K562 (cell line): ENCODE data around the gene TMEM192. TPM values are rescaled to one million over a fixed set of nuclear protein-coding genes. Genes with fewer than 3 reads are reported as not detected.

Experiments used
- ATAC-seq: fragments of 200-7000 bp; cut with Tn5 transposase; 3 replicates; pipeline ENCODE4 v1.9.1; 2020; ENCODE audit warnings: moderate library complexity
- BruUV-seq: library from RNA; stranded (reverse); fragments of 400-500 nt; replicated peaks from 2 replicates; lab custom pipeline; 2021; lab: Mats Ljungman, UMichigan
- CTCF ChIA-PET: fragments of 300-600 bp; formaldehyde crosslinking; extraction: SDS; loops from one replicate; lab custom pipeline; 2021; ENCODE audit warnings: low intra/inter-chr PET ratio; lab: Yijun Ruan, JAX
- POLR2A ChIA-PET: fragments of 300-600, 350-650 bp; sonication (Branson Sonifier 250); formaldehyde crosslinking; extraction: SDS; loops from one replicate; lab custom pipeline; 2021; ENCODE audit warnings: antibody characterized with exemption, inconsistent platforms; lab: Yijun Ruan, JAX
- DNase-seq, 4 experiments: peaks; one replicate each; pipeline versions ENCODE4 v3.0.0 to v3.0.0-alpha.2; 2011 to 2018; ENCODE audit warnings: low spot score in 3 of 4, mixed read lengths in 3 of 4; ENCODE audit errors: extremely low read depth in 1 of 4
- FAIRE-seq: peaks from 2 replicates; lab custom pipeline; 2011; peaks lifted over from hg19 to GRCh38; lab: Jason Lieb, UNC
- H2AFZ ChIP-seq: 2 replicates; pipeline ENCODE4 v1.6.0; 2011; ENCODE audit warnings: low read depth, low read length, control low read depth, inconsistent platforms
- H3K27ac ChIP-seq: fragments of 200-600 bp; 3 replicates; pipeline ENCODE4 v1.8.0; 2011; ENCODE audit warnings: low read depth, mild to moderate bottlenecking, control low read depth, inconsistent platforms, low read length, moderate library complexity, mixed read lengths; ENCODE audit errors: extremely low read depth
- H3K27me3 ChIP-seq, 2 experiments: fragments of 300-600 bp in 1 of 2; 2 replicates in 1 of 2; 3 replicates in 1 of 2; pipeline versions ENCODE4 v1.6.0 to v1.8.0; 2011; ENCODE audit warnings: inconsistent platforms in 2 of 2, low read length in 2 of 2, mild to moderate bottlenecking in 1 of 2, mixed read lengths in 1 of 2, moderate library complexity in 1 of 2; ENCODE audit not compliant: control insufficient read depth in 2 of 2, insufficient read depth in 2 of 2
- H3K36me3 ChIP-seq: fragments of 300-600 bp; 3 replicates; pipeline ENCODE4 v1.8.0; 2011; ENCODE audit warnings: mild to moderate bottlenecking, low read length, inconsistent platforms; ENCODE audit not compliant: control insufficient read depth, insufficient read depth
- H3K4me1 ChIP-seq, 2 experiments: fragments of 200-600 bp in 1 of 2; replicated peaks in 1 of 2; 2 replicates in 1 of 2; 3 replicates in 1 of 2; pipeline versions ENCODE4 v1.5.1 to v1.8.0; 2011; ENCODE audit warnings: inconsistent platforms in 2 of 2, low read length in 2 of 2, mild to moderate bottlenecking in 1 of 2, mixed read lengths in 1 of 2, moderate library complexity in 1 of 2; ENCODE audit not compliant: control insufficient read depth in 2 of 2, insufficient read depth in 2 of 2
- H3K4me2 ChIP-seq: 2 replicates; pipeline ENCODE4 v1.6.1; 2011; ENCODE audit warnings: low read length, control low read depth, inconsistent platforms, mixed read lengths; ENCODE audit not compliant: insufficient read depth
- H3K4me3 ChIP-seq: fragments of 200-600 bp; sonication (generic), shearing (Covaris generic); 2 replicates; pipeline ENCODE4 v1.5.1; 2016; ENCODE audit warnings: control low read depth, inconsistent platforms
- H3K79me2 ChIP-seq: fragments of 200-600 bp; 3 replicates; pipeline ENCODE4 v1.8.0; 2011; ENCODE audit warnings: low read length, inconsistent platforms; ENCODE audit not compliant: control insufficient read depth, insufficient read depth
- H3K9ac ChIP-seq, 2 experiments: 2 replicates each; pipeline versions ENCODE4 v1.6.0 to v1.6.1; 2011; ENCODE audit warnings: low read depth in 2 of 2, low read length in 2 of 2, control low read depth in 1 of 2, inconsistent platforms in 1 of 2, mild to moderate bottlenecking in 1 of 2, mixed read lengths in 1 of 2; ENCODE audit not compliant: insufficient read depth in 1 of 2
- H3K9me1 ChIP-seq: one replicate; pipeline ENCODE4 v1.6.0; 2011; ENCODE audit warnings: inconsistent platforms, mild to moderate bottlenecking, low read length, moderate library complexity; ENCODE audit not compliant: control insufficient read depth, insufficient read depth
- H3K9me3 ChIP-seq: replicated peaks from 2 replicates; pipeline ENCODE4 v1.5.1; 2011; ENCODE audit warnings: low read depth, low read length, inconsistent platforms; ENCODE audit not compliant: control insufficient read depth, insufficient read depth
- H4K20me1 ChIP-seq: replicated peaks from 2 replicates; pipeline ENCODE4 v1.6.1; 2011; ENCODE audit warnings: low read length, inconsistent platforms, mixed read lengths; ENCODE audit not compliant: control insufficient read depth, insufficient read depth
- CBX3 ChIP-seq, 2 experiments: IDR thresholded peaks; 1 replicate in 1 of 2; 2 replicates in 1 of 2; pipeline ENCODE4 v1.6.1; 2012; ENCODE audit warnings: inconsistent platforms in 2 of 2, low read length in 2 of 2, borderline replicate concordance in 1 of 2, control low read depth in 1 of 2
- CHD1 ChIP-seq: fragments of 200-600 bp; sonication (generic); IDR thresholded peaks from one replicate; pipeline ENCODE4 v1.6.1; 2012; ENCODE audit warnings: mild to moderate bottlenecking, moderate library complexity, low read length, inconsistent platforms
- CXXC5 ChIP-seq: fragments of 250-450 bp; sonication (Bioruptor Pico); IDR thresholded peaks from 2 replicates; pipeline ENCODE4 v1.8.0; 2022; ENCODE audit warnings: inconsistent platforms, mild to moderate bottlenecking, moderate library complexity
- DMBX1 ChIP-seq: fragments of 250-450 bp; sonication (Bioruptor Pico); IDR thresholded peaks from 2 replicates; pipeline ENCODE4 v1.8.0; 2022; ENCODE audit warnings: inconsistent platforms, mild to moderate bottlenecking, moderate library complexity, borderline replicate concordance
- EHMT2 ChIP-seq: fragments of 450-650 bp; IDR thresholded peaks from 2 replicates; pipeline ENCODE4 v1.6.1; 2018; ENCODE audit warnings: antibody characterized with exemption
- NCOA6 ChIP-seq: fragments of 450-650 bp; IDR thresholded peaks from 2 replicates; pipeline ENCODE4 v1.6.1; 2017; ENCODE audit warnings: mild to moderate bottlenecking
- POLR3G ChIP-seq: IDR thresholded peaks from 2 replicates; pipeline ENCODE4 v1.6.1; 2011; ENCODE audit not compliant: insufficient read length, insufficient replicate concordance; ENCODE audit errors: extremely low read depth
- SOX6 ChIP-seq: fragments of 450-650 bp; IDR thresholded peaks from 2 replicates; pipeline ENCODE4 v1.6.1; 2014; ENCODE audit warnings: mild to moderate bottlenecking
- TBP ChIP-seq: optimal IDR thresholded peaks from 2 replicates; pipeline ENCODE3; 2011; ENCODE audit warnings: low read depth, low read length, improper control_type of control experiment
- YY1 ChIP-seq, 3 experiments: IDR thresholded peaks; 2 replicates each; pipeline ENCODE4 v1.6.1; 2011; ENCODE audit warnings: low read length in 2 of 3, mild to moderate bottlenecking in 2 of 3, moderate library complexity in 2 of 3, borderline replicate concordance in 1 of 3, control low read depth in 1 of 3, low read depth in 1 of 3; ENCODE audit not compliant: insufficient read depth in 3 of 3, insufficient replicate concordance in 2 of 3, control insufficient read depth in 1 of 3, insufficient read length in 1 of 3; ENCODE audit errors: extremely low read depth in 1 of 3
- ZBTB7A ChIP-seq: IDR thresholded peaks from 2 replicates; pipeline ENCODE4 v1.6.1; 2011; ENCODE audit warnings: low read depth, mild to moderate bottlenecking, low read length, moderate library complexity, borderline replicate concordance; ENCODE audit not compliant: control insufficient read depth
- ZKSCAN1 ChIP-seq: fragments of 150-350 bp; IDR thresholded peaks from 2 replicates; pipeline ENCODE4 v1.6.1; 2016; ENCODE audit warnings: low read depth, low read length
- ZNF134 ChIP-seq: fragments of 250-450 bp; sonication (Bioruptor Pico); conservative IDR thresholded peaks from 2 replicates; pipeline ENCODE4 v1.4.0; 2020
- ZNF436 ChIP-seq: fragments of 250-450, 450-650 bp; sonication (Bioruptor Pico); formaldehyde crosslinking; IDR thresholded peaks from 2 replicates; pipeline ENCODE4 v1.7.0; 2020; ENCODE audit warnings: mild to moderate bottlenecking
- WGBS: fragments of 100-300 bp; shearing (Covaris generic); methylation state at CpG from one replicate; pipeline ENCODE4 v1.1.6; 2016; ENCODE audit warnings: low coverage, mixed read lengths; ENCODE audit not compliant: insufficient coverage; ENCODE audit errors: missing lambda C conversion rate; 5-methylcytosine and 5-hydroxymethylcytosine counted together
- in situ Hi-C: fragments of 300-500 bp; cut with MboI; formaldehyde crosslinking; loops from 4 replicates; pipeline ENCODE4 v1.15.0; 2018; ENCODE audit warnings: inconsistent platforms, mixed read lengths
- intact Hi-C: fragments of 100-400 bp; cut with micrococcal nuclease; formaldehyde crosslinking; loops from 2 replicates; pipeline ENCODE4 v1.14.2; 2022
- polyA plus RNA-seq, 8 experiments: library from polyadenylated mRNA; depleted of rRNA in 4 of 8; stranded (reverse) in 5 of 8; unstranded in 3 of 8; fragments of >200 nt; fragmentation: Nextera tagmentation in 2 of 8; fragmentation: Illumina TruSeq in 1 of 8; extraction: Ambion mirVana in 2 of 8; extraction: Trizol in 1 of 8; gene quantifications; 2 replicates each; pipeline versions ENCODE4 v1.2.1 to v1.2.3, GENCODE V29; 2011 to 2014; ENCODE audit warnings: inconsistent platforms in 1 of 8, missing spikeins in 1 of 8
- total RNA-seq, 7 experiments: library from RNA; depleted of rRNA in 6 of 7; stranded (reverse); fragments of >200 nt in 6 of 7; fragmentation: Illumina TruSeq in 2 of 7; extraction: Trizol in 2 of 7; gene quantifications; 2 replicates each; pipeline versions ENCODE4 v1.2.1 to v1.2.3, GENCODE V29; 2011 to 2021; ENCODE audit warnings: low replicate concordance in 1 of 7

TMEM192 gene
- total and polyA plus RNA-seq, 9 of the 15 experiments (the other 6 are each of a cell fraction or from before 2014, with no cell fraction given): 4.4 to 28.5 (median 13.3) TPM

- Histone ChIP-seq H3K9me3 (no peaks in the 10 kb centered on the region), H3K4me1 (no peaks in the 10 kb centered on the region; a peak in 1 of 5 replicates), H3K27ac (no peak overlapping the region), H3K4me3 (no peak overlapping the region), H3K9me1 (no peaks in the 10 kb centered on the region), H2AFZ (no peak overlapping the region), H3K27me3 (no peaks in the 10 kb centered on the region), H3K36me3 (peaks cover 26% of the 10 kb centered on the region; the same call in 2 of the 3 replicates), H4K20me1 (no peaks in the 10 kb centered on the region), H3K4me2 (no peak overlapping the region), H3K79me2 (peaks cover 5% of the 10 kb centered on the region), H3K9ac (no peak overlapping the region)
- no TSS peak for BruUV-seq
- ChIA-PET POLR2A (no interaction called here), CTCF (no interaction called here)
- TF ChIP-seq ZNF134: no peak
- TF ChIP-seq EHMT2: no peak
- TF ChIP-seq SOX6: no peak
- no peak for ATAC-seq
- FAIRE-seq: no peak
- in situ Hi-C loops: no loop called here
- no peak for DNase-seq
- WGBS: 96% methylated on average over 6 of the region's 6 CpGs
- intact Hi-C loops: no loop called here
These were observed 6.1 kb downstream of the TMEM192 start for GRCh38 chr4:165106518-165106917.

- H3K9me1 ChIP-seq: no peaks in the 10 kb centered on the region
- peaks cover 47% of the 10 kb centered on the region; the same call in 1 of the 3 replicates for H3K36me3 ChIP-seq
- H3K79me2 ChIP-seq: no peaks in the 10 kb centered on the region
- no peaks in the 10 kb centered on the region for H3K9me3 ChIP-seq
- in situ Hi-C loops: no loop called here
- 90% methylated on average over 3 of the region's 3 CpGs for WGBS
- FAIRE-seq: no peak
- H3K4me3 ChIP-seq: no peak overlapping the region
- H4K20me1 ChIP-seq: no peaks in the 10 kb centered on the region
- no TSS peak for BruUV-seq
- no peaks in the 10 kb centered on the region; a peak in 1 of 5 replicates for H3K4me1 ChIP-seq
- H2AFZ ChIP-seq: no peak overlapping the region
- CTCF ChIA-PET: no interaction called here
- TF ChIP-seq TBP (no peak), DMBX1 (no peak), CXXC5 (CRISPR knock-in tag) (no peak), ZKSCAN1 (no peak), ZNF436 (CRISPR knock-in tag) (no peak), CBX3 (IDR thresholded peaks at IDR 0.05; ENCODE audit: borderline replicate concordance in 1 of 2, low read length in 2 of 2) (no peak), ZBTB7A (no peak), YY1 (IDR thresholded peaks at IDR 0.05; ENCODE audit: borderline replicate concordance in 1 of 3, control insufficient read depth in 1 of 3, extremely low read depth in 1 of 3, insufficient read depth in 3 of 3, insufficient read length in 1 of 3, insufficient replicate concordance in 2 of 3, low read depth in 1 of 3, low read length in 2 of 3) (no peak), POLR3G (no peak), NCOA6 (no peak), CHD1 (no peak)
- TF ChIP-seq, all 486 proteins: peak for 0
- H3K4me2 ChIP-seq: no peak overlapping the region
- no peak for DNase-seq
- no peaks in the 10 kb centered on the region for H3K27me3 ChIP-seq
- H3K27ac ChIP-seq: no peak overlapping the region
- H3K9ac ChIP-seq: no peak overlapping the region
- no peak for ATAC-seq
- intact Hi-C loops: no loop called here
- POLR2A ChIA-PET: no interaction called here
These were observed 11.0 kb downstream of the TMEM192 start for GRCh38 chr4:165101641-165102040.
